Gastroesophageal sphincter (tissue), 4 donors: ENCODE measurements around the gene ITGA7. TPM values are rescaled to one million over a fixed set of nuclear protein-coding genes. Genes with fewer than 3 reads are reported as not detected.
A peak's percentile ranks its signal among the peaks of the same experiment; 100 is the strongest.

Experiments used
- ATAC-seq: fragments of 150-250 bp; one replicate; pipeline ENCODE4 v1.9.1; 2016; ENCODE audit warnings: mild to moderate bottlenecking, moderate library complexity
- H3K27ac ChIP-seq, 4 donors: fragments of 200-600 bp; sonication (generic) in 3 of 4; 1 replicate in 3 of 4; 2 replicates in 1 of 4; pipeline ENCODE4 v1.5.1; 2016 to 2019
- H3K27me3 ChIP-seq: fragments of 200-600 bp; sonication (generic); one replicate; pipeline ENCODE4 v1.5.1; 2019
- H3K36me3 ChIP-seq, 2 donors: fragments of 200-600 bp; sonication (generic); one replicate each; pipeline ENCODE4 v1.5.1; 2019; ENCODE audit warnings: control low read depth in 1 of 2
- H3K4me1 ChIP-seq, 3 donors: fragments of 200-600 bp; sonication (generic); 1 replicate in 2 of 3; 2 replicates in 1 of 3; pipeline ENCODE4 v1.5.1; 2016 to 2019; ENCODE audit warnings: control low read depth in 2 of 3
- H3K4me3 ChIP-seq, 2 donors: fragments of 200-600 bp; sonication (generic); one replicate each; pipeline ENCODE4 v1.5.1; 2019; ENCODE audit warnings: mild to moderate bottlenecking in 1 of 2, moderate library complexity in 1 of 2
- H3K9me3 ChIP-seq, 3 donors: fragments of 200-600 bp; sonication (generic); one replicate each; pipeline ENCODE4 v1.5.1; 2017 to 2019; ENCODE audit warnings: control low read depth in 2 of 3
- EP300 ChIP-seq: sonication (generic); formaldehyde crosslinking; IDR thresholded peaks from one replicate; pipeline ENCODE4 v1.6.1; 2017; ENCODE audit warnings: antibody characterized with exemption, mild to moderate bottlenecking
- POLR2A ChIP-seq, 2 donors: fragments of 450-650 bp; IDR thresholded peaks; one replicate each; pipeline ENCODE4 v1.6.1; 2017; ENCODE audit warnings: antibody characterized with exemption in 2 of 2, mild to moderate bottlenecking in 2 of 2, moderate library complexity in 1 of 2
- POLR2AphosphoS5 ChIP-seq: sonication (generic); formaldehyde crosslinking; IDR thresholded peaks from one replicate; pipeline ENCODE4 v1.6.1; 2017; ENCODE audit warnings: antibody characterized with exemption
- WGBS, 2 donors: methylation state at CpG; one replicate each; pipeline ENCODE4 v1.1.5; 2018; ENCODE audit warnings: low coverage in 1 of 2; 5-methylcytosine and 5-hydroxymethylcytosine counted together
- total RNA-seq, 4 donors: library from RNA; depleted of rRNA; stranded (reverse); fragments of >200 nt; gene quantifications; one replicate each; pipeline ENCODE4 v1.1.0, GENCODE V29; 2016
- TF ChIP-seq, protein P1 (sequence below), 4 experiments: fragments of 200-600 bp in 2 of 4; fragments of 450-650 bp in 2 of 4; sonication (generic) in 1 of 4; IDR thresholded peaks; one replicate each; pipeline ENCODE4 v1.5.1; 2017 to 2019; ENCODE audit warnings: antibody characterized with exemption in 4 of 4, mild to moderate bottlenecking in 2 of 4, moderate library complexity in 2 of 4

ITGA7 gene
- total RNA-seq, 4 donors from 2014 or later, result 143 to 260 (median 182) TPM

DNA sequence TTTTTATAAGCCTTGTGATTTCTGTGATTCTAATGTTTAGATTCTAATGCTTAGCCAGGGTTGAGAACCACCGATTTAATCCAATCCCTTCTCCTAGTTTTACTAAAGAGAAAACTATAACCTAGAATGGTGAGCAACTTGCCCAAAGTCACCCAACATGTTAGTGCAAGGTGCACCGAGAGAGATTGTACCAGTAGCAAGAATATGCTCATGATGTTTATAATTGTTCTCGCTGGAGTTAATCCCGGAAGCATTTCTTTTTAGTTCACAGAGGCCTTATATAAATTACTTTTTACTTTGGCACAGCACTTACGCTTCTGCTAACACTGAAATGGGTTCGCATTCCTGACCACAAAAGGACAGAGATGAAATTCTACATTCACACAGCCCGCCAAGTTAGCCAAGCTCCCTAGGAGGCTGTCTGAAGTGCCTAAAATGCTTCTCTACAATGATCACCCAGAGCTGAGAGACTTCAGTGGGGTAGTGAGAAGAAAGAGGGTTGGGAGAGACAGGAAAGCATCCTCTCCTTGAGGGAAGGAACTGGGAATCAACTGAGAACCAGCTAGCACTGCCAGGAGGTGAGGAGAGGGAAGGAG lies 7.6 kb upstream of the ITGA7 start:
- ATAC-seq, result peak; percentile 54
- Histone ChIP-seq H3K36me3 (no peaks in the 10 kb centered on the region), H3K27ac (peak overlapping the region; percentile 84 to 98 (median 97)), H3K4me3 (peak overlapping the region; percentile 43 to 77), H3K9me3 (no peaks in the 10 kb centered on the region), H3K4me1 (peaks cover 18 to 92% (median 54%) of the 10 kb centered on the region in 3 donors), H3K27me3 (no peaks in the 10 kb centered on the region)
- 21 to 26% methylated on average over 7 of the region's 7 CpGs for WGBS, 2 donors
- TF ChIP-seq POLR2AphosphoS5, result peak; percentile 86
- TF ChIP-seq POLR2A (IDR thresholded peaks at IDR 0.05), result peak; percentile 14 to 17
- TF ChIP-seq, protein P1, sequence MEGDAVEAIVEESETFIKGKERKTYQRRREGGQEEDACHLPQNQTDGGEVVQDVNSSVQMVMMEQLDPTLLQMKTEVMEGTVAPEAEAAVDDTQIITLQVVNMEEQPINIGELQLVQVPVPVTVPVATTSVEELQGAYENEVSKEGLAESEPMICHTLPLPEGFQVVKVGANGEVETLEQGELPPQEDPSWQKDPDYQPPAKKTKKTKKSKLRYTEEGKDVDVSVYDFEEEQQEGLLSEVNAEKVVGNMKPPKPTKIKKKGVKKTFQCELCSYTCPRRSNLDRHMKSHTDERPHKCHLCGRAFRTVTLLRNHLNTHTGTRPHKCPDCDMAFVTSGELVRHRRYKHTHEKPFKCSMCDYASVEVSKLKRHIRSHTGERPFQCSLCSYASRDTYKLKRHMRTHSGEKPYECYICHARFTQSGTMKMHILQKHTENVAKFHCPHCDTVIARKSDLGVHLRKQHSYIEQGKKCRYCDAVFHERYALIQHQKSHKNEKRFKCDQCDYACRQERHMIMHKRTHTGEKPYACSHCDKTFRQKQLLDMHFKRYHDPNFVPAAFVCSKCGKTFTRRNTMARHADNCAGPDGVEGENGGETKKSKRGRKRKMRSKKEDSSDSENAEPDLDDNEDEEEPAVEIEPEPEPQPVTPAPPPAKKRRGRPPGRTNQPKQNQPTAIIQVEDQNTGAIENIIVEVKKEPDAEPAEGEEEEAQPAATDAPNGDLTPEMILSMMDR (IDR thresholded peaks at IDR 0.05), result no peak

DNA sequence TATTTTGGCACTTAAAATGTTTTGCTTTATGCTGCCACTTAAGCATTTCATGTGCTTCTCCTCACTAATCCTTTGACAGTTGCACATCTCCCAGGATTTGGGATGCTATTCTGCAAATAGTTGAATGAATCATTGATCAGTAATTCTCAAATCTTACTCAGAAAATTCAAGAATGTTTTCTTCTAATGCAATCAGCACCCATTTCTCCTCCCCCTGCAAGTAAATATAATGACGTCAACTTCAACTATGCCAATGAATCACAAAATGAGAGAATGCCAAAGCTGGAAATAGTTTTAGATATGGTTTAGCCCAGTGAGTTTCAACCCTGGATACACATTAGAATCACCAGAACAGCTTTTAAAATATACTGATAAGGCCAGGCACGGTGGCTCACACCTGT lies 6.0 kb upstream of the ITGA7 start:
- H3K4me3 ChIP-seq, result no peak overlapping the region
- no peaks in the 10 kb centered on the region for H3K36me3 ChIP-seq
- no peak for TF ChIP-seq POLR2A (IDR thresholded peaks at IDR 0.05)
- TF ChIP-seq, protein P1 (IDR thresholded peaks at IDR 0.05), result no peak
- peak; percentile 60 for TF ChIP-seq POLR2AphosphoS5
- WGBS, 2 donors, result 47 to 60% methylated on average over 2 of the region's 2 CpGs
- peaks cover 9 to 92% (median 43%) of the 10 kb centered on the region in 3 donors for H3K4me1 ChIP-seq
- ATAC-seq, result no peak
- H3K27me3 ChIP-seq, result no peaks in the 10 kb centered on the region
- peak overlapping the region; percentile 65 to 97 (median 88) for H3K27ac ChIP-seq
- H3K9me3 ChIP-seq, result no peaks in the 10 kb centered on the region

DNA sequence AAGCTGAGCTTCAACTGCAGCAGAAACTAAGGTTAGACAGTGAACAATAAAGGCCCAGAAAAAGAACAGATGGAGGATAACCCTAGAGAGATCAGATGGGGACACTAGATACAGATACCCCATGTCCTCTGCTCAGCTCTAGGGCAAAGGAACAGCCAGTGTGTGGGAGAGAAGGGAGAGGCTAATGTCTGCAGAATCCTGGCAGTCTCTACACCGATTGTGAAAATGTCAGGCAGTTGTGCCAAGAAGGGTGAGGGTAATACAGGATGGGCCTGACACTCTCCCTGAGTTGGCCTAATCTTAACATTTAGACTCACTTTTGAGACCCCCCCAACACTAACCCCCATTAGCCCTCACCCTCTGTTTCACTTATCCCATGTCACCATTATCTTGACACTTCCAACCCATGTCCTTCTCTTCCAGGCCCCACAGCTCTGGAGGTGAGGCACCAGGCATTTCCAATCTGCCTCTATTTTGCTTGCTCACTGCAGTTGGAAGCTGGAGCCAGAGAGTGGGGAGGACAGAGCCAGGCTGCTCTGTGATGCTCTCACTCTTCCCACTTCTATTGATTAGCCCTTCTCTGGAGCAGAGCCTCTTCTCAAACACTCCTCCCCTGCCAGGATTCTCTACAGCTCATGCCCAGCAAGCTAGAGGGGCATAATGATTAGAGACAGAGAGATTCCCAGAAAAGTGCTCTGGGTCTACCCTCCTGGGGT lies 5.2 kb upstream of the ITGA7 start:
- no peak overlapping the region for H3K4me3 ChIP-seq
- no peaks in the 10 kb centered on the region for H3K36me3 ChIP-seq
- WGBS, 2 donors, result 13 to 17% methylated on average over 1 of the region's 1 CpG
- no peaks in the 10 kb centered on the region for H3K27me3 ChIP-seq
- ATAC-seq, result no peak
- TF ChIP-seq POLR2AphosphoS5, result no peak
- TF ChIP-seq EP300, result no peak
- TF ChIP-seq POLR2A (IDR thresholded peaks at IDR 0.05), result no peak
- TF ChIP-seq, protein P1 (IDR thresholded peaks at IDR 0.05), result no peak
- H3K4me1 ChIP-seq, result peaks cover under 1 to 92% (median 39%) of the 10 kb centered on the region in 3 donors
- peak overlapping the region; percentile 65 to 97 (median 88) for H3K27ac ChIP-seq
- no peaks in the 10 kb centered on the region for H3K9me3 ChIP-seq

DNA sequence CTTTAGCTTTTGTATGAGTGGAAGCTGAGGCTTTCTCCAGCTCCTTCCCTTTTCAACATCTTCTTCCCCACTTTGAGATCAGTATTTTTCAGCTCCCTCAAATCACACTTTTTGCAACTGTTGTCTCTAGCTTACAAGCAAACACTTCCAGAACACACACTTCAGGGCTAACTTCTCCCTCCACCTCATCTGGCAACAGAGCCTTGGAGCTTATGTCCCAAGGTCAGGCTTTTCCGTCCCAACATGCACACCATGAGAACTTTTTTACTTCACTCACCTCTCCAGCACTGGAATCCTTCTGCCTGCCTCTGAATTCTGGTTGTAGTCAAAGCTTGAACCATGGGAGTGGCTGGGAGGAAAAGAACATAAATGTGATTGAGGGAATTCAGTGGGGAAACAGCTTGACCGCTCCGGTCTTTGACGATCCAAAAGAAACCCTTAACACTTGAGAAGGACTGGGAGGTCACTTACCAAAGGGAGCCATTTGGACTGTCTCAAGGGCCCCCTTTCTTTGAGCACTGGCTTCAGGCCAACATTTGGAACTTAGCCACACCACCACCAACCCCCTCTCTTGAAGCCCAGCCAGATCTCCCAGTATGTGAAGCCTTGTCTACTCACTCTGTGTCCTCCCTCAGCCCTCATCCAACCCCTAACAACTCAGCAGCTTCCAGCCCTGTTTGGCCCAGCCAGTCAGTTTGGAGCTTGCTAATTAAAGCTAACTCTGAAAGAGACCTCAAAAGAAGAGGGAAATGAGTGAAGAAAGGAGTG lies 4.3 kb upstream of the ITGA7 start:
- no peak for ATAC-seq
- no peak overlapping the region for H3K4me3 ChIP-seq
- H3K27ac ChIP-seq, result peak overlapping the region; percentile 65 to 97 (median 88)
- WGBS, 2 donors, result 40% methylated on average over 4 of the region's 4 CpGs; no CpG with 5 or more reads in 1 of the 2 donors
- H3K27me3 ChIP-seq, result no peaks in the 10 kb centered on the region
- H3K4me1 ChIP-seq, result peaks cover 0 to 92% (median 31%) of the 10 kb centered on the region in 3 donors
- no peaks in the 10 kb centered on the region for H3K9me3 ChIP-seq
- TF ChIP-seq EP300, result no peak
- TF ChIP-seq POLR2A (IDR thresholded peaks at IDR 0.05), result no peak
- TF ChIP-seq, protein P1 (IDR thresholded peaks at IDR 0.05), result no peak
- H3K36me3 ChIP-seq, result no peaks in the 10 kb centered on the region
